Measurements from ENCODE around the gene EBI3. TPM values are rescaled to one million over a fixed set of nuclear protein-coding genes. Genes with fewer than 3 reads are reported as not detected.
"Not testable (repeated sequence)": the region's sequence is repeated elsewhere in the genome, so short reads cannot be mapped to it uniquely, and the experiment has no call there.

Gene EBI3
- total RNA-seq, 1 donor from 2014 or later: not detected

DNA sequence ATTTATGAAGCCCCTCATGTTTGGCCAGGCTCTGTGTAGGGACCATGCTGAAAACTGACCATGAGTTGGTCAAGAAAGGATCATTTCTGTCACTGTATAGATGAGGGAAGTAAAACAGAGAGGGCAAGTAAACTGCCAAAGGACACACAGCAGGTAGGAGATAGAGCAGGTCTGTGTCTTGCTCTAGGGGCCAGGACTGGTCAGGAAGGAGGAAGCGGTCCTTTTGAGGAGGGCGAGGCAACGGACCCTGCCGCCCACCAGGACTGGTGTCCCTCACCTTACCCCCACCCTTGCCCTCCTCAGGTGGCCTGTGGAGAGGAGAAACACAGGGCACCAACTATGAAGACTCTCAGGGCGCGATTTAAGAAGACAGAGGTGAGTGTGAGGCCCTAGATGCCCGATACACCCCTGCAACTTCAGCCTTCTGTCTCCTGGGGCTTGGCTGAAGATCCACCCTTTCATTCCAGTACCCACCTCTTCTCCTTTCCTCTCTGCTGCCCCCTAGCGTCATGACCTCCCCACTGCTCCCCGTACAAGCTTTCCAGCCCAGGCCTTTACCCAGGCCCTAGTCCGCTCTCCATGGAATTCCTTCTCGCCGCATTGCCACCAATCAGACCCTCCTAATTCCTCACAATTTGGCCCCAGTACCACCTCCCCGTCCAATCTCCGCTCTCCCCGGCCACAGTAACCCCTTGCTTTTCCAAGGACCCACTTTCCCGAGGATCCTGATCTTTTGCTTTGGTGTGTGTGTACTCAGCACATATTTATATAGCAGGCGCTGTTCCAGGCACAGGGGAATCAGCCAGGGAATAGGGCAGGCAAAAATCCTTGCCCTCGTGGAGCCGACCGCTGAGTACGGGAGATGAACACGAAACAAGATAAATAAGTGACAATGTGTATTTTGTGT is 43.0 kb upstream of the EBI3 start:
- no peak overlapping the region for H3K4me2 ChIP-seq
- Mint-ChIP-seq H3K27ac (no peak overlapping the region), H3K9me3 (no peaks in the 10 kb centered on the region)

DNA sequence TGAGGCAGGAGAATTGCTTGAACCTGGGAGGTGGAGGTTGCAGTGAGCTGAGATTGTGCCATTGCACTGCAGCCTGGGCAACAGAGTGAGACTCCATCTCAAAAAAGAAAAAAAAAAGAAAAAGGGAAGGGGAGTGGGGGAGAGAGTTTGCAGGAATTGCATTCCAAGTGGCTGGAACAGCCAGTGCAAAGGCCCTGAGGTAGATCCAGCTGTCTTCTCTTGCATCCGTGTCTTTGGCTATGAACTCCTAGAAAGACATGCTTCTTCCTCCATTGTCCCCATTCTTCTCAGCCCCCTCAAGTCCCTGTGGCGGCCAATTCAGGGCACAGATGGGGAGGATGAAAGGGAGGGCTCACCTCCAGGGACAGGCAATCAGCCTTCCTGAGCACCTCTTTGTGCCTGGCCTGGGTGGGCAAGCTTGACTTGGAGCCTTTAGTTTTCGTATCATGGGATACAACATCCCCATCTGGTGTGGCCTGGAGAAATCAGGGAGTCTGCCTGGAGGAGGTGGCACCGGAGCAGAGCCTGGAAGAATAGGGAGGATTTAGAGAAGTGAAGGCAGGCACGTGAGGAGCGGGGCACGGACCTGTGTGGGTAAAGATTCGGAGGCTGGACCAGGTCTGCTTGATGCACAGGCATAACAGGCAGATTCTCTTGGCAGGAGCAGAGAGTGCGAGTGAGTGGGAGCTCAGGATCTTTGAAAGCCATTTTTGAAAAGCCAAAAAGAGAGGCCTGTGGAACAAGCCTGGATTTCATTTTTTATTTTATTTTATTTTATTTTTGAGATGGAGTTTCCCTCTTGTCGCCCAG is 41.8 kb upstream of the EBI3 start:
- Histone ChIP-seq H3K36me3 (no peaks in the 10 kb centered on the region), H3K4me3 (no peak overlapping the region), H3K27me3 (no peaks in the 10 kb centered on the region), H3K9ac (no peak overlapping the region), H3K4me1 (no peaks in the 10 kb centered on the region), H3K4me2 (no peak overlapping the region), H2AFZ (replicated peaks) (no peak overlapping the region), H3K79me2 (ENCODE audit: low read depth) (no peaks in the 10 kb centered on the region), H3F3A (ENCODE audit: low read depth) (peaks cover 6% of the 10 kb centered on the region), H3K9me3 (ENCODE audit: low read depth) (no peaks in the 10 kb centered on the region), H3K27ac (no peak overlapping the region), H4K20me1 (ENCODE audit: low read depth) (no peaks in the 10 kb centered on the region)
- no peak for DNase-seq (ENCODE audit: low spot score)
- H3K4me3 Mint-ChIP-seq: no peak overlapping the region
- H3K4me1 Mint-ChIP-seq: peaks cover 7% of the 10 kb centered on the region
- H3K27ac Mint-ChIP-seq: no peak overlapping the region
- no peaks in the 10 kb centered on the region for H3K36me3 Mint-ChIP-seq
- peaks cover 14% of the 10 kb centered on the region for H3K27me3 Mint-ChIP-seq (ENCODE audit: insufficient read depth, low read depth)
- TF ChIP-seq EZH2 (IDR thresholded peaks at IDR 0.05): no peak
- TF ChIP-seq, protein P1, sequence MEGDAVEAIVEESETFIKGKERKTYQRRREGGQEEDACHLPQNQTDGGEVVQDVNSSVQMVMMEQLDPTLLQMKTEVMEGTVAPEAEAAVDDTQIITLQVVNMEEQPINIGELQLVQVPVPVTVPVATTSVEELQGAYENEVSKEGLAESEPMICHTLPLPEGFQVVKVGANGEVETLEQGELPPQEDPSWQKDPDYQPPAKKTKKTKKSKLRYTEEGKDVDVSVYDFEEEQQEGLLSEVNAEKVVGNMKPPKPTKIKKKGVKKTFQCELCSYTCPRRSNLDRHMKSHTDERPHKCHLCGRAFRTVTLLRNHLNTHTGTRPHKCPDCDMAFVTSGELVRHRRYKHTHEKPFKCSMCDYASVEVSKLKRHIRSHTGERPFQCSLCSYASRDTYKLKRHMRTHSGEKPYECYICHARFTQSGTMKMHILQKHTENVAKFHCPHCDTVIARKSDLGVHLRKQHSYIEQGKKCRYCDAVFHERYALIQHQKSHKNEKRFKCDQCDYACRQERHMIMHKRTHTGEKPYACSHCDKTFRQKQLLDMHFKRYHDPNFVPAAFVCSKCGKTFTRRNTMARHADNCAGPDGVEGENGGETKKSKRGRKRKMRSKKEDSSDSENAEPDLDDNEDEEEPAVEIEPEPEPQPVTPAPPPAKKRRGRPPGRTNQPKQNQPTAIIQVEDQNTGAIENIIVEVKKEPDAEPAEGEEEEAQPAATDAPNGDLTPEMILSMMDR (IDR thresholded peaks at IDR 0.05): no peak
- TF ChIP-seq EZH2phosphoT487 (IDR thresholded peaks at IDR 0.05): no peak
- no peaks in the 10 kb centered on the region for H3K9me3 Mint-ChIP-seq

More for the DNA sequence above, 43.0 kb upstream of the EBI3 start:
- no peaks in the 10 kb centered on the region for H3K36me3 Mint-ChIP-seq
- no peak overlapping the region for H3K9ac ChIP-seq
- peaks cover 11% of the 10 kb centered on the region for H3K4me1 Mint-ChIP-seq
- DNase-seq (ENCODE audit: low spot score): peak; percentile 90
- H3K27ac ChIP-seq: no peak overlapping the region
- H3K79me2 ChIP-seq (ENCODE audit: low read depth): peaks cover 7% of the 10 kb centered on the region
- H3K4me3 Mint-ChIP-seq: peak overlapping the region; percentile 46
- TF ChIP-seq EZH2 (IDR thresholded peaks at IDR 0.05): no peak
- TF ChIP-seq, protein P1 (IDR thresholded peaks at IDR 0.05): peak; percentile 83
- H3K4me3 ChIP-seq: no peak overlapping the region
- no peaks in the 10 kb centered on the region for H4K20me1 ChIP-seq (ENCODE audit: low read depth)
- no peaks in the 10 kb centered on the region for H3K36me3 ChIP-seq
- peak overlapping the region; percentile 80 for H2AFZ ChIP-seq (replicated peaks)
- no peaks in the 10 kb centered on the region for H3K27me3 ChIP-seq
- no peaks in the 10 kb centered on the region for H3K4me1 ChIP-seq
- no peaks in the 10 kb centered on the region for H3K9me3 ChIP-seq (ENCODE audit: low read depth)
- H3K27me3 Mint-ChIP-seq (ENCODE audit: insufficient read depth, low read depth): peaks cover 14% of the 10 kb centered on the region
- H3F3A ChIP-seq (ENCODE audit: low read depth): peaks cover 6% of the 10 kb centered on the region

DNA sequence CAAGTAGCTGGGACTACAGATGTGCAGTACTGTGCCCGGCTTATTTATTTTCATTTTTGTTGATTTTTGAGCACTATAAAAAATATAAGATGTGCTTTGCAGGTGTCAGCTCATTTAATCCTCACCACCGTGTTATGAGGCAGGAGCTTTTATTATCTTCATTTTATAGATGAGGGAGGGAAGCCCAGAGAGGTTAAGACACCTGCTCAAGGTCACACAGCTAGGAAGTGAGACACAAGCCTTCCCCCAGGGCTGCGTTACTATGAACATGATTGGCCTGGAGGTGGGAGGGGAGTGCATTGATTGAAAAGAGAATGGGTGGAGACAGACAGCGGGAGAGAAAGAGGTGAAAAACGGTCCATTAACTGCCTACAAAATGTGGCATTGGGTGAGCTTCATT is 39.7 kb upstream of the EBI3 start:
- Histone ChIP-seq H3K4me3 (no peak overlapping the region), H3K36me3 (no peaks in the 10 kb centered on the region), H2AFZ (replicated peaks) (no peak overlapping the region), H3K4me1 (no peaks in the 10 kb centered on the region), H3K27ac (no peak overlapping the region), H3K27me3 (peaks cover 9% of the 10 kb centered on the region), H3K79me2 (ENCODE audit: low read depth) (no peaks in the 10 kb centered on the region), H3K9ac (no peak overlapping the region), H3K9me3 (ENCODE audit: low read depth) (no peaks in the 10 kb centered on the region), H3K4me2 (no peak overlapping the region), H4K20me1 (ENCODE audit: low read depth) (no peaks in the 10 kb centered on the region), H3F3A (ENCODE audit: low read depth) (peaks cover 6% of the 10 kb centered on the region)
- DNase-seq (ENCODE audit: low spot score): no peak
- Mint-ChIP-seq H3K4me1 (peaks cover 11% of the 10 kb centered on the region), H3K27me3 (ENCODE audit: insufficient read depth, low read depth) (peaks cover 21% of the 10 kb centered on the region), H3K27ac (no peak overlapping the region), H3K4me3 (no peak overlapping the region), H3K9me3 (no peaks in the 10 kb centered on the region), H3K36me3 (no peaks in the 10 kb centered on the region)
- TF ChIP-seq EZH2 (IDR thresholded peaks at IDR 0.05) (no peak), EZH2phosphoT487 (IDR thresholded peaks at IDR 0.05) (no peak)
- TF ChIP-seq, protein P1 (IDR thresholded peaks at IDR 0.05): no peak

DNA sequence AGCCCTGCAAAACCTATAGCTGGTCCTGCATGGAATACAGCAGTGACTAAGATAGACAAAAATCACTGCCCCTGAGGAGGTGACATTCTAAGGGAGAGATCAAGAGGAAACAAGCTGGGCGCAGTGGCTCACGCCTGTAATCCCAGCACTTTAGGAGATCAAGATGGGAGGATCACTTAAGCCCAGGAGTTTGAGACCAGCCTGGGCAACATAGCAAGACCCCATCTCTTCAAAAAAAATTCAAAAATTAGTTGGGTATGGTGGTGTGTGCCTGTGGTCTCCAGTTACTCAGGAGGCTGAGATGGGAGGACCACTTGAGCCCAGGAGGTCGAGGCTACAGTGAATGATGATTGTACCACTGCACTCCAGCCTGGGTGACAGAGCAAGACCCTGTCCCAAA is 36.8 kb upstream of the EBI3 start:
- peaks cover 12% of the 10 kb centered on the region for H3K4me1 Mint-ChIP-seq
- not testable (repeated sequence) for H3K4me3 Mint-ChIP-seq; H3K79me2 ChIP-seq (ENCODE audit: low read depth); H2AFZ ChIP-seq (replicated peaks); H3K27ac ChIP-seq; DNase-seq (ENCODE audit: low spot score); H4K20me1 ChIP-seq (ENCODE audit: low read depth); H3K4me3 ChIP-seq; H3K9ac ChIP-seq; H3K36me3 ChIP-seq; H3K4me1 ChIP-seq; H3K9me3 Mint-ChIP-seq; H3K4me2 ChIP-seq; H3K36me3 Mint-ChIP-seq; H3F3A ChIP-seq (ENCODE audit: low read depth); H3K9me3 ChIP-seq (ENCODE audit: low read depth); H3K27ac Mint-ChIP-seq
- H3K27me3 Mint-ChIP-seq (ENCODE audit: insufficient read depth, low read depth): peaks cover 24% of the 10 kb centered on the region
- peaks cover 36% of the 10 kb centered on the region for H3K27me3 ChIP-seq

Data from neural progenitor cell (in vitro differentiated cells).